22Rv1 (cell line): ENCODE measurements around the gene PRODH.
"Not testable (repeated sequence)": the region's sequence is repeated elsewhere in the genome, so short reads cannot be mapped to it uniquely, and the experiment has no call there.

Experiments
- H3K27ac ChIP-seq: fragments of 450-650 bp; 2 replicates; pipeline ENCODE4 v1.5.1; 2017
- CTCF ChIP-seq: fragments of 450-650 bp; IDR thresholded peaks from 2 replicates; pipeline ENCODE4 v1.5.1; 2017; ENCODE audit warnings: mild to moderate bottlenecking
- ZFX ChIP-seq: fragments of 450-650 bp; IDR thresholded peaks from 2 replicates; pipeline ENCODE4 v1.6.1; 2017; ENCODE audit warnings: antibody characterized with exemption, borderline replicate concordance

The PRODH gene

DNA sequence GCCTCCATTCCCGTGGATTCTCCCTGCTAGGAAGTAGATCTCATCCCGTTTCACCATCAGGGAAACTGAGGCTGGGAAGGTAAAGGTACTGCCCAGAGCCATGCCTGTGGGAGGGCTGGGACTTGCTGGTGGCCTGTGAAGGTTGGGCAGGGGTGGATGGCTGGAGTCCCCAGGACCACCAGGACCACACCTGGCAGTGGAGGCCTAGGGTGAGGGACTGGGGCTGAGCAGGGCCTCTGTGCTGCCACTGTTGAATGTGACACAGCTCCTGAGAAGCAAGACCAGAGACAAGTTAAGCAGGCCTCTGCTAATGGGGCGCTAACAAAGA is 26.2 kb upstream of the PRODH start:
- no peak for TF ChIP-seq ZFX
- TF ChIP-seq CTCF = no peak
- H3K27ac ChIP-seq = no peak overlapping the region

- not testable (repeated sequence) for H3K27ac ChIP-seq
Measured at GRCh38 chr22:18961632-18962307, 25.7 kb upstream of the PRODH start.

- not testable (repeated sequence) for H3K27ac ChIP-seq
Measured at GRCh38 chr22:18961201-18961600, 25.1 kb upstream of the PRODH start.

- not testable (repeated sequence) for H3K27ac ChIP-seq
Measured at GRCh38 chr22:18960166-18960820, 24.2 kb upstream of the PRODH start.

- H3K27ac ChIP-seq = not testable (repeated sequence)
Measured at GRCh38 chr22:18959741-18960140, 23.6 kb upstream of the PRODH start.

DNA sequence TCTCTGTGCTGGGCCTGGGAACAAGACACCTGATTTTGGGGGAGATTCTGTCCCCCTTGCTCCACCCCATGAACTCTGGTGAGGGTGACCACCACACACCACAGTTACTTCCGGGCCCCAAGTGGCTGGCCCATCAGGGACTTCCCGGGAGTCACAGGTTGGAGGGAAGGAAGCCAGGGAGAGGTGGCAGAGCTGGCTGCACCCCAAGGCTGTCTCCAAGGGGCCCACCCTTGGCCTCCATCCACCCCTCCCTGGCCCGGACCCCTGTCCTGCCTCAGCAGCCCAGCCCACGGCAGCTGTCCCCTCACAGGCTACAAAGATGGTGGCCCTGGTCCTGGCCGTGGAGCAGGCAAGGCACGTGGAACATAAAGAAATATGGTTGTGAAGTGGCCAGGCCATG is 23.2 kb upstream of the PRODH start:
- H3K27ac ChIP-seq = not testable (repeated sequence)

GRCh38 chr22:18958738-18959137 is 22.6 kb upstream of the PRODH start:
- not testable (repeated sequence) for H3K27ac ChIP-seq

- H3K27ac ChIP-seq = not testable (repeated sequence)
Measured at GRCh38 chr22:18958321-18958705, 22.2 kb upstream of the PRODH start.

DNA sequence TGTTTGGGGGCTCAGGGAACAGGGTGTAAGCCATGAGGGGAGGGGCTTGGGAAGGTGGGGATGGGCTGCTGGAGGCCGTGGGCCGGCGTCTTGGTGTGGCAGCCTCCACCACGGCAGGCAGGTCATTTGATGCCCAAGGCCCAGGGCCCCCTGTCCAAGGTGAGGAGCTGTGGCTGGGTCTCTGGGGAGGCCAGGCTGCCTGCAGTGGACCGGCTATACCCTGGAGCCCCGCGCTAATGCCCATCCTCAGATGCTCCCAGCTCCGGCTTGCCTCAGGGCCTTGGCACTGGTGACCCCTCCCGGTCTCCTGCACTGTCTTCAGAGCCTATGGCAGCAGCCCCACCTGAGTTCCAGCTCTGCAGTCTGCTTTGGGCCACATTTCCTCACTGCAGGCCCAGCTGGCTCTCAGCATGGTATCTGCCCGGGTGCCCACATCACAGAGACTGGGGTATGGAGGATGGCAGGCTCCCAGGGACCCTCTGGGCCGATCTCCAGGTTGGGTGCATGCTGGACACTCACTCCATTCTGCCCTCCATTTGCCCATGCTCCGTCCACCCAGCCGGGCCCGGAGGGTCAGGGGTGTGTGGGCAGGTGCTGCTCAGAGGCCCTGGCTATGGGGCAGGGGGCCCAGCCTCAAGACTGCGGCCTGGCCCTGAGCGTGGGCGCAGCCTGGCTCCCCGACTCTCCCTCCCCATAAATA is 21.7 kb upstream of the PRODH start:
- H3K27ac ChIP-seq = not testable (repeated sequence)

DNA sequence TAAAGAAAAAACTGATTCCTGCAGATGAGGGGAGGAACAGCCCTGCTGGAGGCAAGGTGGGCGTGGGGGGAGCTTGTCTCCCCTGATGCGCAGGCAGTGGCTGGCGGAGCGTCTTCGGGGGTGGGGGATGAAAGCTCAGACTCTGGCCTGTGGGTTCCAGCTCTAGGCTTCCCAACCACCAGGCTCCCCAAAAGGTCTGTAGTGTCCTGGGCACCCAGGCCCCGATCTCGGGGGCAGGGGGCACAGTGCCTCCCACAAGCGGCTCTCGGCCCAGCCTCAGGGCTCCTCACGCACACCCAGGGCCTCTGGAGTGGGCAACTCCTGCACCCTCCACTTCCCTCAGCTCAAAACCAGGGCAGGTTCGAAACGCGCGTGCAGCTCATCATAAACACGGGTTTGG is 20.9 kb upstream of the PRODH start:
- not testable (repeated sequence) for H3K27ac ChIP-seq

DNA sequence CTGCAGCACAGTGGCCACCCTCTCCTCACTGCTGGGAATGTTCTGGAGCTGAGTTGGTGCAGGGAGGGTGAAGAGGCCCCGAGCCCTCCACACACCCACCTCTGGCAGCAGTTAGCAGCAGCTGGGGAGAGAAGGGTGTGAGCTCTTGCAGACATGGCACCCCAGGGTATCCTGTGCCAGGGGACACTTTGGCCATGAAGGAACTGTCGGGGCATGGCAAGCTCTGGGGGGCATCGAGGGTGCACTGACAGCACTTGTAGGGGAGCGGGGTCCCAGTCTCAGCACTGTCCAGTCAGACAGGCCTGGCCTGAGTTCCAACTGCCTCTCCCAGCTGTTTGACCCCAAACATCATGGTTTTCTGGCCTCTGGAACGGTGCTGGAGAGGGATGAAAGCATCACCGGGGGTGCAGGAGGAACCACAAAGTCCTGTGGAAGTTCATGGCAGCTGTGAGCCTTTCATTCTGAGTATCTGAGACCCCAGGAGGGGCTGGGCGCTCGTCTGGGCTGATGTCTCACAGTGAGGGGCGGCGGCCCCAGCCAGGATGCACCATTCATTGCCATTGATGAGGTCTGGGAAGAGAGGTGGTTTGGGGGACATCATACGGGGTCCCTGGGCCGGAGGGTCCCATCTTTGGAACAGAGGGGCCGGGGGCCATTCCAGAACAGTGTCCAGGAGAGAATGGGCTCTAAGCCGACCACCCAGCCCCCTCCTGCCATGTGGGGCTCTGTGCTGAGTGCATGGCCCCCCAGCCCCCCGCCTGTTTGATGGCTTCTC is 20.2 kb upstream of the PRODH start:
- not testable (repeated sequence) for H3K27ac ChIP-seq

GRCh38 chr22:18955696-18956095 is 19.6 kb upstream of the PRODH start:
- no peak for TF ChIP-seq CTCF
- TF ChIP-seq ZFX = no peak
- no peak overlapping the region for H3K27ac ChIP-seq

DNA sequence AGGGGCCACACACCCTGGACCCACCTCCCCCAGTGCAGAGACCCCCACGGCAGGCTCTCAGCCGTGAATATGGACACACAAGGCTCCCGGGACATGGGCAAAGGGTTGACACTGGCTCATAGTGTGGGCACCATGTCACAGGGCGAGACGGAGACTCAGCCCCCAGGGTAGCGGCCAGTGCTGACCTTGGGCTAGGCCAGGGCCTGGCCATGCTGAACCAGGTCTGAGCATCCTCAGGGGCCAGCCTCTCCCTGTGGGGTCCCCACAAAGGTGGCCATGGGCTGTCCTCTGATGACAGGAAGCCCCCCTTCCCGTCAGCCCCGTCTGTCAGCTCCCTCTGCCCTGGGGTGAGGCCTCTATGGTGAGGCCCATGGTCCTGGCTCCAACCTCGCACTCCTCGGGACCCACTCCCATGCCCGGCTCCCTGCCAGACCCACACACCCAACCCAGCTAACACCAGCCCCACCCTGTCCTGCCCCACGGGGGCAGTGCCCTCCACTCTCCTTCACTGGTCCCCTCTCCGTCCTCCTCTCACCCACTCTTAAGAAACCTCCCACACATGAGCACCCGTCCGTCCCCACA is 19.0 kb upstream of the PRODH start:
- TF ChIP-seq ZFX (no peak), CTCF (no peak)
- H3K27ac ChIP-seq = no peak overlapping the region
